HG03439 (cell line): ENCODE data around the gene ARSD.
"Not testable (repeated sequence)": the region's sequence is repeated elsewhere in the genome, so short reads cannot be mapped to it uniquely, and the experiment has no call there.

Source experiments
- ATAC-seq: cut with Tn5 transposase; IDR thresholded peaks from one replicate; pipeline ENCODE4 v1.9.1; 2021; ENCODE audit warnings: mild to moderate bottlenecking, moderate library complexity; ENCODE audit not compliant: unreplicated experiment

Gene ARSD

GRCh38 chrX:2894885-2895292 lies 34.2 kb downstream of the ARSD start:
- no peak for ATAC-seq

- no peak for ATAC-seq
Measured at GRCh38 chrX:2892816-2893215, 36.3 kb downstream of the ARSD start.

DNA sequence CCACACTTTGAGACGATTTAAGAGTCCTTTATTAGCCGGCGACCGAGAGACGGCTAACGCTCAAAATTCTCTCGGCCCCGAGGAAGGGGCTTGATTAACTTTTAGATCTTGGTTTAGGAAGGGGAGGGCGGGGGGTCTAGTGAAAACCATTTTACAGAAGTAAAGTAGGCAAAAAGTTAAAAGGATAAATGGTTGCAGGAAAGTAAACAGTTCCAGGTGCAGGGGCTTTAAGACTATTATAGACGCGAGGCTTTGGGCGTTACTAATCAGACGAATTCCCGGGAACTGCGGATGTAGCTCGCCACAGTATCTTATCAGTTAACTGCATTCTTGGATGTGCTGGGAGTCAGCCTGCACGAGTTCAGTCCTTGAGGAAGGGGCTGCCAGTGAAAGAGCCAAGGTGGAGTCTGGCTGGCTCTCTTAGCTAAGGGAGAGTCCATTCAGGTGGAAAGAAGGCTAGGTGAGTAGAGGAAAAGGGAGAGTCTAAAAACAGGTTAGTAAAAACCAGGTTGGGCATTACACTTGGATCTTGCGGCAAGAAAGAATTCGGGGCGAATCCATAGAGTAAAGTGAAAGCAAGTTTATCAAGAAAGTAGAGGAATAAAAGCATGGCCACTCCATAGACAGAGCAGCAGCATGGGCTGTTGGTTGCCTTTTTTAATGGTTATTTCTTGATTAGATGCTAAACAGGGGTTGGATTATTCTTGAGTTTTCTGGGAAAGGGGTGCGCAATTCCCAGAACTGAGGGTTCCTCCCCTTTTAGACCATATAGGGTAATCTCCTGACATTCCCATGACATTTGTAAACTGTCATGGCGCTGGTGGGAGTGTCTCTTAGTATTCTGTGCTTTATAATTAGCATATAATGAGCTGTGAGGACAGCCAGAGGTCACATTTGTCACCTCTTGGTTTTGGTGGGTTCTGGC lies 38.3 kb downstream of the ARSD start:
- ATAC-seq = not testable (repeated sequence)

GRCh38 chrX:2889706-2890490 lies 39.2 kb downstream of the ARSD start:
- ATAC-seq = not testable (repeated sequence)

- ATAC-seq = no peak
Measured at GRCh38 chrX:2889045-2889605, 40.0 kb downstream of the ARSD start.

DNA sequence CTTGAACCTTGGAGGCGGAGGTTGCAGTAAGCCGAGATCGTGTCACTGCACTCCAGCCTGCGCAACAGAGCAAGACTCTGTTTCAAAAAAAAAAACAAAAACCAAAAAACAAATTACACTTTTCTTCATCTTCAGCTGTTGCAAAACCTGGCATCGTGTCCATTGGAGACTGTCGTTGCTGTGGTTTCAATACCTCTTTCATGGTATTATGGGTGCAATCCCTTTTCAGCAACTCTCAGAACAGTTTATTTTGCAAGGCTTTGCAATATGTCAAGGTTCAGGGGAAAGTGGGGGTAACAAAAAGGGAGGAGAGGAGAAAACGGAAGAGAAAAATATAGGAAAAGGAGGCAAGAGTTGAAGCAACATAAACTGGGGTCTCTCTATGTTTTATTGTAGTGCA lies 40.8 kb downstream of the ARSD start:
- no peak for ATAC-seq

GRCh38 chrX:2883770-2884169 lies 45.4 kb downstream of the ARSD start:
- ATAC-seq = no peak

GRCh38 chrX:2879670-2880069 lies 49.5 kb downstream of the ARSD start:
- ATAC-seq = no peak

GRCh38 chrX:2878563-2878962 lies 50.6 kb downstream of the ARSD start:
- ATAC-seq = no peak

DNA sequence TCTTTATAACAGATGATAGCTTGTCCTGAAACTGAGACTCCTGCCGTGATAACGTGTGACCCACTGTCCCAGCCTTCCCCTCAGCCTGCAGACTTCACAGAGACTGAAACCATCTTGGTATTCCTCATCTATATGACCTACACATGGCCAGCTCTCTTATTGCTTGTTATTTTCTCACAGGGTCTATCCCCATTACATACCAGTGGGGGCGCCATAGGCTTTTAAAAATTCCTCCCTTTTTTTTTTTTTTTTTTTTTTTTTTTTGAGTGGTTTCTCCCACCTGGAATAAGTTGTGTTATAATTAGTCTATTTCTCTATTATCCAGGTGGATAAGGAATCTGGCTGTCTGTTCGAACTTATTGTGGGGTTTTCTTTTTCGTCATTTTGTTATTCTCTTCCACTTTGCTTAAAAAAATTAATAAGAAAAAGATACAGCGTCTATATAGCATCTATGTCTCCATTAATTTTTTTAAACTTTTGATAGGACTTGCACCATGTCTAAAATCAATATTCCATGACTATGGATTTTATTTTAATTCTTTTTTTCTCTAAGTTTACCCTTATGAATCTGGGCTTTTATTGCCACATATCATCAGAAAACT lies 53.2 kb downstream of the ARSD start:
- no peak for ATAC-seq

GRCh38 chrX:2875136-2875481 lies 54.0 kb downstream of the ARSD start:
- no peak for ATAC-seq

GRCh38 chrX:2874222-2875135 lies 54.7 kb downstream of the ARSD start:
- ATAC-seq = no peak

DNA sequence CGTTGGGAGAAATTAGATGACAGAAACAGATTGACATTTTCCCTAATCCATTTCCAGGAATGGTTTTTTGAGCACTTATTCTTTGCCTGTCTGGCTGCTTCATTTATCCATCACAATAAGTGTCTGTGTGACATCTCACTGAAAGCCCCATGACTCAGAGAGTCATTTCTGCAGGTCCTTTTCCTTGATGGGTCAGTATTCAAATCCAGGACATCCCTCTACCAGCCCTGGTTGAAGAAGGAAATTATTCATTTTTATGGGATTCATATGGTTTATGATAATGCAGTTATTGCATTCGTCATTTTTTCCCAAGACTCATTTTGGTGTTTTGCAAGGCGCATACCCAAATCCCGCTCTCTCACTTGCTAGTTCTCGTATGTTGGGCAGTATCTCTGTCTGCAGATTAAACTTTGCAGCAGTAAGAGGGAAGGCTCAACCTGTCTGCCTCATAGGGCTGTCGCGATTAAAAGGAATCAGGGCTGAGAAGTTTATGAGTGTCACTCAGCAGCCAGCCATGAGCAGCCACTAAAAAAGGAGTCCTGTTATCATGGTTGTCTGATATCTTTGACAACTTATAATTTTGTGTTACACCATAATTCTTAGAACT lies 56.4 kb downstream of the ARSD start:
- no peak for ATAC-seq

DNA sequence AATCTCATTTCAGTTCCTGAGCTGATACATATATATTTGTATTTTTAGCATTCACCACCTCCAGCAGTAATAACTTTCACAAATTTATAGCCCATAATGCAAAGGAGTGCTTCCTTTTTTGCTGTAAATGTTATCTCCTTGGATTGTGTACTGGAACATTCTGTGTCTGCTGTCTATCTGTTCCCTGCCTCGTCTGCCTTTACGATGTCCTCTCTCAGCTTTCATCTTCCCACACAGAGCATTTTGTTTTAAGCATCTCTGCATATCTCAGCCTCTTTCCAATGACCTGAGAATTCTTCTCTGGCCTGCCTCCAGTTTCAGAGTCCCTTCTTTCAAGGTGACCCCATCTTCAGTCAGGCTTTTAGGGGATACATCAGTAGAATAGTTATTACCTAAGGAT lies 57.3 kb downstream of the ARSD start:
- no peak for ATAC-seq

- no peak for ATAC-seq
Measured at GRCh38 chrX:2870650-2871049, 58.5 kb downstream of the ARSD start.

DNA sequence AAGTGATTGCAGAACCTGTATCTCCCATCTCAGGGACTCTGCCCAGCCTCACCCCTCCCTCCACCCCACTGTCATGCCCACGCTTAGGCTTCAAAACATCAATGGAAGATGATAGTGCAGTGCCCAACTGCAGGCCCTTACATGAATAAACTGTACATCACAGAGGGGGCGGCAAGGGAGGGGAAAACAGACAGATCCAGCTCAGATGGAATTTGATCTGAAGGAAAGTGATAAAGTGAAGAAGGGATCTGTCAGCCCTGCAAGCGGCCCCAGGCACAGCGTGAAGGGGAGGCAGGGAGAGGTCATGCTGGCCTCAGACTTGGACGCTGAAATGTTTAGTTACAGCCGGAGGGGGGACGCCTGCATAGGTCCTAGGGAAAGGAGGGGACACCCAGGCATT lies 61.9 kb downstream of the ARSD start:
- no peak for ATAC-seq

DNA sequence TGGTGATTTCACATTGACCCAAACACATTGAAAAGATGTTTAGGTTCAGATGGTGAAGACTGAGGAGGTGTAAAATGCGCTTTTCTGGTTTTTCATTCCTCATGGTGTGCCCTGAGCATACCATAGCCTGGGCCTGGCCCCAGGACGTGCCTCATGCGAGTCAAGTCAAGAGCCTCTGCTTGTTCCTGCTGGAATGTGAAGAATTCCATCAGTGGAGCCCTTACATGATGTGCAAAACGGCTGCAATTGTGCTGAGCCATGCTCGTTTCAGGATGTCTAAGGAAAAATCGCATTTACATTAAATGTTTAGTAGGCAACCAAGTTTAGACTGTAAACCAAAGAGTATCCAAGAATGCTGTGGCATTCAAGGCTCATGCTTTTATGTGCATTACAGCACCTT lies 65.5 kb downstream of the ARSD start:
- no peak for ATAC-seq

DNA sequence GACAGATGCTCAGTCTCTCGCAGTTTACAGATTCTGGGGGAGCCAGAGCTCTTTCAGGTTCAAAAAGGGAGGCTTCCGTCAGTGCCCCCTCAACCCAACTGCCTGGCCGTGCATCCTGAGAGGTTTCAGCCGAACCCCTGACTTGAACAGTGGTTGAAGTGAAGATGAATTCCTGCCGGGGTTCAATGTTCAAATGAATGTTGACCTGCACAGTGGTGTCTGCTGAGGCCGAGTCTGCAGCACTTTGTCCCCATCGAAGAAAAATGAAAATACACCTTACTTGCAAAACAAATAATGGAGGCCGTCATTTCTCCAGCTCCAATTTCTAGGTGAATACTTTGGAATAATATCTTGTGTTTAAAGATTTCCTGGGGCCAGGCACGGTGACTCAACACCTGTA lies 66.7 kb downstream of the ARSD start:
- no peak for ATAC-seq

- ATAC-seq = no peak
Measured at GRCh38 chrX:2859197-2859797, 69.8 kb downstream of the ARSD start.

DNA sequence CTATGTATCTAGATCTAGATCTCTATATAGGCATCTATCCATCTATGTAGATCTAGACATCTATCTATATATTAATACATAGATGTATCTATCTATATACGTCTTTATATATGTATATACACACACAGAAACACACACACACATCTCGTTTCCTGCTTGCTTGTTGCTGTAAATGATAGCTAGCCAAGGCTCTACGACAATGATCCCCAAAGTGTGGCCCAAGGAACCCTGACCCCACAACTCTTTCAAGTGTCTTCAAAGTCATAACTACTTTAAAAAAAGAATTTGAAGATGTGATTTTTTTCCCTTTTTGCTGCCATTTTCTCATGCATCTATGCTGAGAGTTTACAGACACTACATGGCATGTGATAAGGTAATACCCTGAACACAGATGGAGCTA lies 71.6 kb downstream of the ARSD start:
- no peak for ATAC-seq
